Measurements from ENCODE around the gene IL21.

IL21 gene

GRCh38 chr4:122647656-122648055 lies 26.8 kb upstream of the IL21 start:
- Histone ChIP-seq H3K27ac (replicated peaks) (no peak overlapping the region), H3K27me3 (ENCODE audit: insufficient read depth, poor library complexity, severe bottlenecking) (no peaks in the 10 kb centered on the region), H3K4me3 (replicated peaks; ENCODE audit: insufficient read depth, low read length) (no peak overlapping the region)
- TF ChIP-seq CTCF (IDR thresholded peaks at IDR 0.05; ENCODE audit: insufficient read depth, low read length) (no peak), SPI1 (IDR thresholded peaks at IDR 0.05; ENCODE audit: borderline replicate concordance, low read depth) (no peak), REST (IDR thresholded peaks at IDR 0.05; ENCODE audit: insufficient replicate concordance, low read depth) (no peak), POLR2AphosphoS5 (IDR thresholded peaks at IDR 0.05; ENCODE audit: low read depth) (no peak), GABPA (IDR thresholded peaks at IDR 0.05; ENCODE audit: low read depth) (no peak)
- no peak for DNase-seq (ENCODE audit: low read depth in 1 of 2, low spot score in 1 of 2)

GRCh38 chr4:122643257-122643656 lies 22.4 kb upstream of the IL21 start:
- TF ChIP-seq CTCF (IDR thresholded peaks at IDR 0.05; ENCODE audit: insufficient read depth, low read length): no peak
- no peak for TF ChIP-seq POLR2AphosphoS5 (IDR thresholded peaks at IDR 0.05; ENCODE audit: low read depth)
- TF ChIP-seq REST (IDR thresholded peaks at IDR 0.05; ENCODE audit: insufficient replicate concordance, low read depth): no peak
- no peak for TF ChIP-seq GABPA (IDR thresholded peaks at IDR 0.05; ENCODE audit: low read depth)
- TF ChIP-seq SPI1 (IDR thresholded peaks at IDR 0.05; ENCODE audit: borderline replicate concordance, low read depth): no peak
- no peak overlapping the region for H3K4me3 ChIP-seq (replicated peaks; ENCODE audit: insufficient read depth, low read length)
- no peak for DNase-seq (ENCODE audit: low read depth in 1 of 2, low spot score in 1 of 2)
- H3K27me3 ChIP-seq (ENCODE audit: insufficient read depth, poor library complexity, severe bottlenecking): no peaks in the 10 kb centered on the region
- H3K27ac ChIP-seq (replicated peaks): no peak overlapping the region

- no peak for TF ChIP-seq CTCF (IDR thresholded peaks at IDR 0.05; ENCODE audit: insufficient read depth, low read length)
- TF ChIP-seq REST (IDR thresholded peaks at IDR 0.05; ENCODE audit: insufficient replicate concordance, low read depth): no peak
- no peak for TF ChIP-seq POLR2AphosphoS5 (IDR thresholded peaks at IDR 0.05; ENCODE audit: low read depth)
- no peak for TF ChIP-seq GABPA (IDR thresholded peaks at IDR 0.05; ENCODE audit: low read depth)
- no peak for TF ChIP-seq SPI1 (IDR thresholded peaks at IDR 0.05; ENCODE audit: borderline replicate concordance, low read depth)
- H3K4me3 ChIP-seq (replicated peaks; ENCODE audit: insufficient read depth, low read length): no peak overlapping the region
- H3K27ac ChIP-seq (replicated peaks): no peak overlapping the region
- H3K27me3 ChIP-seq (ENCODE audit: insufficient read depth, poor library complexity, severe bottlenecking): no peaks in the 10 kb centered on the region
- DNase-seq (ENCODE audit: low read depth in 1 of 2, low spot score in 1 of 2): no peak
Observed at GRCh38 chr4:122639181-122639580, 18.3 kb upstream of the IL21 start.
